T-helper 1 cell treated with Interleukin-12 subunit alpha and Interleukin-12 subunit beta and Interleukin-4 antibody, amounts not matched to agents 30 μg/mL and 1 μg/mL, for 36 hours (primary cell): ENCODE results near the gene LRRC49.

Source experiments
- H3K27ac Mint-ChIP-seq: one replicate; pipeline ENCODE4 v1.8.0; 2021; ENCODE audit warnings: mild to moderate bottlenecking, mixed read lengths
- H3K27me3 Mint-ChIP-seq: one replicate; pipeline ENCODE4 v1.8.0; 2021; ENCODE audit warnings: low read depth, mixed read lengths
- H3K36me3 Mint-ChIP-seq: one replicate; pipeline ENCODE4 v1.8.0; 2021; ENCODE audit warnings: low read depth, mixed read lengths
- H3K4me1 Mint-ChIP-seq: one replicate; pipeline ENCODE4 v1.8.0; 2021; ENCODE audit warnings: low read depth, mixed read lengths
- H3K4me3 Mint-ChIP-seq: one replicate; pipeline ENCODE4 v1.8.0; 2021; ENCODE audit warnings: mild to moderate bottlenecking, moderate library complexity, mixed read lengths
- H3K9me3 Mint-ChIP-seq: one replicate; pipeline ENCODE4 v1.8.0; 2021; ENCODE audit warnings: mixed read lengths

LRRC49 gene

GRCh38 chr15:71083349-71083748 is 190.7 kb downstream of the LRRC49 start:
- no peak overlapping the region for H3K4me3 Mint-ChIP-seq
- no peaks in the 10 kb centered on the region for H3K36me3 Mint-ChIP-seq
- no peak overlapping the region for H3K27ac Mint-ChIP-seq
- peaks cover 3% of the 10 kb centered on the region for H3K9me3 Mint-ChIP-seq
- H3K27me3 Mint-ChIP-seq, result no peaks in the 10 kb centered on the region
- H3K4me1 Mint-ChIP-seq, result no peaks in the 10 kb centered on the region

GRCh38 chr15:71084264-71084663 is 191.6 kb downstream of the LRRC49 start:
- Mint-ChIP-seq H3K36me3 (no peaks in the 10 kb centered on the region), H3K27me3 (no peaks in the 10 kb centered on the region)

DNA sequence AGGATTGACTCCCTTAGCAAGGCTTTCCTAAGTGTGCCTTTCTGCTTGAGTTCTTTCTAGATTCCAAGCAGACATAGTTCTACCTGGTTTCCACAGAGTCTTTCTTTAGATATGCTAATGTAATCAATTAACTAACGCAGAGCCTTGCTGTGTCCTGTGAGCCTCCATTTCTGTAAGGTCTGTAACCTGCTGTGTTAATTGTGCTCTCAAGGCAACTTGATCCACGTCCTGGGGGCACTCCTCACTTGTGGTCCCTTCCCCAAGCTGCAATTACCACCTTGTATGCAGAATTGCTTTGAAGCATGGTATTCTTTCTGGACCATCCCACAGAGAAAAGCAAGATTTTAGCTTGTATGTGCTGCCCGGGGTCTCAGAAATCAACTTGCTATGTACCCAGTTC is 193.2 kb downstream of the LRRC49 start:
- Mint-ChIP-seq H3K4me1 (no peaks in the 10 kb centered on the region), H3K9me3 (no peaks in the 10 kb centered on the region), H3K27ac (no peak overlapping the region), H3K27me3 (no peaks in the 10 kb centered on the region), H3K36me3 (no peaks in the 10 kb centered on the region), H3K4me3 (no peak overlapping the region)

More at GRCh38 chr15:71084264-71084663, 191.6 kb downstream of the LRRC49 start:
- Mint-ChIP-seq H3K9me3 (no peaks in the 10 kb centered on the region), H3K4me1 (no peaks in the 10 kb centered on the region), H3K4me3 (no peak overlapping the region), H3K27ac (no peak overlapping the region)

- Mint-ChIP-seq H3K4me1 (no peaks in the 10 kb centered on the region), H3K9me3 (no peaks in the 10 kb centered on the region), H3K4me3 (no peak overlapping the region), H3K27ac (no peak overlapping the region), H3K27me3 (no peaks in the 10 kb centered on the region), H3K36me3 (no peaks in the 10 kb centered on the region)
Measured at GRCh38 chr15:71088155-71088554, 195.5 kb downstream of the LRRC49 start.

- H3K9me3 Mint-ChIP-seq, result no peaks in the 10 kb centered on the region
Measured at GRCh38 chr15:71088683-71089082, 196.1 kb downstream of the LRRC49 start.

GRCh38 chr15:71089801-71090200 is 197.2 kb downstream of the LRRC49 start:
- no peaks in the 10 kb centered on the region for H3K36me3 Mint-ChIP-seq
- H3K4me1 Mint-ChIP-seq, result no peaks in the 10 kb centered on the region
- H3K27me3 Mint-ChIP-seq, result no peaks in the 10 kb centered on the region
- H3K4me3 Mint-ChIP-seq, result no peak overlapping the region
- H3K9me3 Mint-ChIP-seq, result no peaks in the 10 kb centered on the region
- H3K27ac Mint-ChIP-seq, result no peak overlapping the region

More at GRCh38 chr15:71088683-71089082, 196.1 kb downstream of the LRRC49 start:
- Mint-ChIP-seq H3K27ac (no peak overlapping the region), H3K36me3 (no peaks in the 10 kb centered on the region), H3K4me1 (no peaks in the 10 kb centered on the region), H3K4me3 (no peak overlapping the region), H3K27me3 (no peaks in the 10 kb centered on the region)

GRCh38 chr15:71091601-71092000 is 199.0 kb downstream of the LRRC49 start:
- Mint-ChIP-seq H3K36me3 (no peaks in the 10 kb centered on the region), H3K27me3 (no peaks in the 10 kb centered on the region), H3K9me3 (no peaks in the 10 kb centered on the region), H3K4me1 (no peaks in the 10 kb centered on the region), H3K27ac (no peak overlapping the region), H3K4me3 (no peak overlapping the region)

- H3K36me3 Mint-ChIP-seq, result no peaks in the 10 kb centered on the region
- no peak overlapping the region for H3K4me3 Mint-ChIP-seq
- no peaks in the 10 kb centered on the region for H3K9me3 Mint-ChIP-seq
- H3K4me1 Mint-ChIP-seq, result no peaks in the 10 kb centered on the region
- no peaks in the 10 kb centered on the region for H3K27me3 Mint-ChIP-seq
- H3K27ac Mint-ChIP-seq, result no peak overlapping the region
Measured at GRCh38 chr15:71092056-71092600, 199.5 kb downstream of the LRRC49 start.

GRCh38 chr15:71093054-71094024 is 200.7 kb downstream of the LRRC49 start:
- H3K4me1 Mint-ChIP-seq, result no peaks in the 10 kb centered on the region
- H3K27me3 Mint-ChIP-seq, result no peaks in the 10 kb centered on the region
- no peak overlapping the region for H3K4me3 Mint-ChIP-seq
- H3K9me3 Mint-ChIP-seq, result no peaks in the 10 kb centered on the region
- H3K36me3 Mint-ChIP-seq, result no peaks in the 10 kb centered on the region
- H3K27ac Mint-ChIP-seq, result no peak overlapping the region

DNA sequence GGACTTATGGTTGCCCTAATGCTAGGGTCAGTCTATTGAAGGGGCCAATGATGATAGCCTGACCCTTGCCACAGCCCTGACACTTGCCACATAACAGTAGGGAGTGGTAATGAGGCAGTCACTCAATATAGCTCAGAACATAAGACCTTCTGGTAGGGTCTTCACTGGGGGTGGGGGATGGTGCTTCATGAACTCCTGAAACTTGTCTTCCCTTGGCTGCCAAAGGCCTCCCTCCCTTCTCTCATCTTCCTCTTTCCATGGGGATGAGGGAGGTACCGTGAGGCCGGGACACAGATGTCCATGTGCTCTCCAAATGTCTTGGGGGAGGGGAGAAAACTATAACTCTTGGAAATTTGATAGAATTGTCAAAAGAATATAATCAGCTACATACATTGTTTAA is 201.5 kb downstream of the LRRC49 start:
- H3K4me1 Mint-ChIP-seq, result no peaks in the 10 kb centered on the region
- H3K27ac Mint-ChIP-seq, result no peak overlapping the region
- no peaks in the 10 kb centered on the region for H3K36me3 Mint-ChIP-seq
- no peaks in the 10 kb centered on the region for H3K27me3 Mint-ChIP-seq
- no peaks in the 10 kb centered on the region for H3K9me3 Mint-ChIP-seq
- no peak overlapping the region for H3K4me3 Mint-ChIP-seq

- H3K4me1 Mint-ChIP-seq, result no peaks in the 10 kb centered on the region
- no peak overlapping the region for H3K27ac Mint-ChIP-seq
Measured at GRCh38 chr15:71096676-71097075, 204.1 kb downstream of the LRRC49 start.

GRCh38 chr15:71097890-71098289 is 205.3 kb downstream of the LRRC49 start:
- no peak overlapping the region for H3K27ac Mint-ChIP-seq

More at GRCh38 chr15:71096676-71097075, 204.1 kb downstream of the LRRC49 start:
- no peaks in the 10 kb centered on the region for H3K36me3 Mint-ChIP-seq
- H3K4me3 Mint-ChIP-seq, result no peak overlapping the region
- no peaks in the 10 kb centered on the region for H3K9me3 Mint-ChIP-seq
- no peaks in the 10 kb centered on the region for H3K27me3 Mint-ChIP-seq

DNA sequence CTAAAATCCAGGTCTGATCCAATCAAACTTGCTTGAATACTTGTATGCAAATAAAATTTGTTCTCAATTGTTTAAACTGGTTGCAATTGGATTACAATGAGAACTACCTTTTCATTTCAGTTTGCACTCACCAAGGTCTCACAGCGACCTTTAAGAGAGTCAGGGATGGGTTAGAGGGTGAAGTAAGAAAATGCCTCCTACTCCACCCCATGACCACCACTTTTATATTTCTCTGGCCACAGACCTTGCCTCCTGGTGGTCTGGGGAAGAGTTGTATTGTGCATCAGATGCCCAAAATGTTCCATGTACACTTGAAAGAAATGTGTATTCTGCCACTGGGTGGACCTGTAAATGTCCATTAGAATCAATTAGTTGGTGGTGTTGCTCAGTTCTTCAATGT is 206.3 kb downstream of the LRRC49 start:
- Mint-ChIP-seq H3K4me1 (no peaks in the 10 kb centered on the region), H3K27me3 (no peaks in the 10 kb centered on the region), H3K36me3 (no peaks in the 10 kb centered on the region), H3K4me3 (no peak overlapping the region), H3K9me3 (no peaks in the 10 kb centered on the region), H3K27ac (no peak overlapping the region)

More at GRCh38 chr15:71097890-71098289, 205.3 kb downstream of the LRRC49 start:
- Mint-ChIP-seq H3K36me3 (no peaks in the 10 kb centered on the region), H3K27me3 (no peaks in the 10 kb centered on the region), H3K4me3 (no peak overlapping the region), H3K4me1 (no peaks in the 10 kb centered on the region), H3K9me3 (no peaks in the 10 kb centered on the region)
